B cell (primary cell): ENCODE measurements around the gene PRUNE2.

Source experiments
- EZH2 ChIP-seq: IDR thresholded peaks from 2 replicates; pipeline ENCODE4 v1.6.1; 2012; ENCODE audit warnings: borderline replicate concordance, low read depth, mild to moderate bottlenecking, moderate library complexity, low read length; ENCODE audit not compliant: insufficient read depth, poor library complexity, severe bottlenecking
- TF ChIP-seq, protein P1 (sequence below): fragments of 200-600 bp; IDR thresholded peaks from one replicate; pipeline ENCODE4 v1.8.0; 2022; ENCODE audit warnings: antibody characterized with exemption, mild to moderate bottlenecking

GRCh38 chr9:76905791-76906646 is at the start of gene PRUNE2:
- no peak for TF ChIP-seq EZH2
- TF ChIP-seq, protein P1, sequence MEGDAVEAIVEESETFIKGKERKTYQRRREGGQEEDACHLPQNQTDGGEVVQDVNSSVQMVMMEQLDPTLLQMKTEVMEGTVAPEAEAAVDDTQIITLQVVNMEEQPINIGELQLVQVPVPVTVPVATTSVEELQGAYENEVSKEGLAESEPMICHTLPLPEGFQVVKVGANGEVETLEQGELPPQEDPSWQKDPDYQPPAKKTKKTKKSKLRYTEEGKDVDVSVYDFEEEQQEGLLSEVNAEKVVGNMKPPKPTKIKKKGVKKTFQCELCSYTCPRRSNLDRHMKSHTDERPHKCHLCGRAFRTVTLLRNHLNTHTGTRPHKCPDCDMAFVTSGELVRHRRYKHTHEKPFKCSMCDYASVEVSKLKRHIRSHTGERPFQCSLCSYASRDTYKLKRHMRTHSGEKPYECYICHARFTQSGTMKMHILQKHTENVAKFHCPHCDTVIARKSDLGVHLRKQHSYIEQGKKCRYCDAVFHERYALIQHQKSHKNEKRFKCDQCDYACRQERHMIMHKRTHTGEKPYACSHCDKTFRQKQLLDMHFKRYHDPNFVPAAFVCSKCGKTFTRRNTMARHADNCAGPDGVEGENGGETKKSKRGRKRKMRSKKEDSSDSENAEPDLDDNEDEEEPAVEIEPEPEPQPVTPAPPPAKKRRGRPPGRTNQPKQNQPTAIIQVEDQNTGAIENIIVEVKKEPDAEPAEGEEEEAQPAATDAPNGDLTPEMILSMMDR, result no peak
